ENCODE results near the gene TCTN1. TPM values are rescaled to one million over a fixed set of nuclear protein-coding genes. Genes with fewer than 3 reads are reported as not detected.
"Not testable (repeated sequence)": the region's sequence is repeated elsewhere in the genome, so short reads cannot be mapped to it uniquely, and the experiment has no call there.

The TCTN1 gene
- 19.6 and 47.5 TPM in 2 replicates for total RNA-seq (2014; rRNA removed; shearing (Covaris generic); ENCODE audit: low replicate concordance)

- peak within 1 kb of the TSS; percentile 69 for H3K4me3 ChIP-seq
- H3K27me3 ChIP-seq: no peaks in the 10 kb centered on the region
- no peaks in the 10 kb centered on the region; the same call in 1 of the 2 replicates for H3K36me3 ChIP-seq
- no peaks in the 10 kb centered on the region for H3K9me3 ChIP-seq
- DNase-seq: peak; percentile 98
Measured at GRCh38 chr12:110613771-110614684, at the start of gene TCTN1. TSS of gene TCTN1 (plus strand) at chr12:110614129. CDS start at chr12:110614183, 54 bp downstream.

GRCh38 chr12:110564471-110564991 is 49.4 kb upstream of the TCTN1 start:
- no peak for DNase-seq

GRCh38 chr12:110565894-110566871 is 47.7 kb upstream of the TCTN1 start:
- Histone ChIP-seq H3K4me3 (no peak overlapping the region), H3K27me3 (no peaks in the 10 kb centered on the region), H3K9me3 (peaks cover 10% of the 10 kb centered on the region), H3K36me3 (no peaks in the 10 kb centered on the region)
- DNase-seq: no peak

More at GRCh38 chr12:110564471-110564991, 49.4 kb upstream of the TCTN1 start:
- Histone ChIP-seq H3K27me3 (no peaks in the 10 kb centered on the region), H3K9me3 (peaks cover 7% of the 10 kb centered on the region), H3K4me3 (no peak overlapping the region), H3K36me3 (no peaks in the 10 kb centered on the region; the same call in 1 of the 2 replicates)

- no peak overlapping the region for H3K4me3 ChIP-seq
Measured at GRCh38 chr12:110566993-110567392, 46.9 kb upstream of the TCTN1 start.

GRCh38 chr12:110568752-110569151 is 45.2 kb upstream of the TCTN1 start:
- Histone ChIP-seq H3K36me3 (peaks cover 8% of the 10 kb centered on the region), H3K9me3 (peaks cover 30% of the 10 kb centered on the region), H3K4me3 (no peak overlapping the region), H3K27me3 (no peaks in the 10 kb centered on the region)
- no peak for DNase-seq

More at GRCh38 chr12:110566993-110567392, 46.9 kb upstream of the TCTN1 start:
- H3K9me3 ChIP-seq: peaks cover 18% of the 10 kb centered on the region
- H3K36me3 ChIP-seq: peaks cover 5% of the 10 kb centered on the region
- no peaks in the 10 kb centered on the region for H3K27me3 ChIP-seq
- no peak for DNase-seq

- H3K36me3 ChIP-seq, H3K4me3 ChIP-seq, H3K27me3 ChIP-seq, DNase-seq: not testable (repeated sequence)
- H3K9me3 ChIP-seq: peaks cover 31% of the 10 kb centered on the region
Measured at GRCh38 chr12:110569838-110570237, 44.1 kb upstream of the TCTN1 start.

GRCh38 chr12:110570798-110571197 is 43.1 kb upstream of the TCTN1 start:
- H3K36me3 ChIP-seq, H3K27me3 ChIP-seq, DNase-seq, H3K4me3 ChIP-seq: not testable (repeated sequence)
- H3K9me3 ChIP-seq: peaks cover 31% of the 10 kb centered on the region

- no peak for DNase-seq
- H3K36me3 ChIP-seq: peaks cover 8% of the 10 kb centered on the region
- no peaks in the 10 kb centered on the region for H3K27me3 ChIP-seq
- no peak overlapping the region for H3K4me3 ChIP-seq
- peaks cover 28% of the 10 kb centered on the region for H3K9me3 ChIP-seq
Measured at GRCh38 chr12:110574044-110574443, 39.9 kb upstream of the TCTN1 start.

- not testable (repeated sequence) for DNase-seq, H3K4me3 ChIP-seq, H3K27me3 ChIP-seq, H3K36me3 ChIP-seq
- H3K9me3 ChIP-seq: peaks cover 22% of the 10 kb centered on the region
Measured at GRCh38 chr12:110574717-110575230, 39.2 kb upstream of the TCTN1 start.

- no peaks in the 10 kb centered on the region for H3K27me3 ChIP-seq
- peaks cover 8% of the 10 kb centered on the region for H3K36me3 ChIP-seq
- peaks cover 21% of the 10 kb centered on the region for H3K9me3 ChIP-seq
- DNase-seq: no peak
- no peak overlapping the region for H3K4me3 ChIP-seq
Measured at GRCh38 chr12:110575326-110575725, 38.6 kb upstream of the TCTN1 start.

GRCh38 chr12:110576504-110576903 is 37.4 kb upstream of the TCTN1 start:
- H3K4me3 ChIP-seq: no peak overlapping the region
- H3K27me3 ChIP-seq: no peaks in the 10 kb centered on the region
- H3K36me3 ChIP-seq: peaks cover 6% of the 10 kb centered on the region
- no peak for DNase-seq
- peaks cover 18% of the 10 kb centered on the region for H3K9me3 ChIP-seq

GRCh38 chr12:110577864-110578693 is 35.9 kb upstream of the TCTN1 start:
- DNase-seq: no peak
- Histone ChIP-seq H3K4me3 (peak overlapping the region; percentile 27), H3K9me3 (peaks cover 5% of the 10 kb centered on the region), H3K36me3 (peaks cover 3% of the 10 kb centered on the region; the same call in 1 of the 2 replicates), H3K27me3 (no peaks in the 10 kb centered on the region)

GRCh38 chr12:110578694-110579534 is 35.0 kb upstream of the TCTN1 start:
- Histone ChIP-seq H3K36me3 (no peaks in the 10 kb centered on the region), H3K4me3 (peak overlapping the region; percentile 27), H3K9me3 (no peaks in the 10 kb centered on the region; the same call in 1 of the 2 replicates), H3K27me3 (no peaks in the 10 kb centered on the region)
- DNase-seq: no peak

GRCh38 chr12:110579535-110580253 is 34.2 kb upstream of the TCTN1 start:
- DNase-seq: no peak
- no peaks in the 10 kb centered on the region for H3K27me3 ChIP-seq
- no peak overlapping the region for H3K4me3 ChIP-seq
- H3K36me3 ChIP-seq: no peaks in the 10 kb centered on the region
- H3K9me3 ChIP-seq: no peaks in the 10 kb centered on the region
